Loucy (cell line): Measurements from ENCODE around the gene CENPQ.

Source experiments
- EZH2phosphoT487 ChIP-seq: fragments of 200-600 bp; IDR thresholded peaks from 2 replicates; pipeline ENCODE4 v1.6.1; 2018; ENCODE audit warnings: antibody characterized with exemption, mild to moderate bottlenecking, moderate library complexity, borderline replicate concordance
- TF ChIP-seq, protein P1 (sequence below): fragments of 200-600 bp; sonication (generic); conservative IDR thresholded peaks from 2 replicates; pipeline ENCODE4 v1.5.1; 2014; ENCODE audit warnings: mild to moderate bottlenecking, antibody characterized with exemption, low read length

GRCh38 chr6:49531774-49532569 lies 68.8 kb downstream of the CENPQ start:
- TF ChIP-seq, protein P1, sequence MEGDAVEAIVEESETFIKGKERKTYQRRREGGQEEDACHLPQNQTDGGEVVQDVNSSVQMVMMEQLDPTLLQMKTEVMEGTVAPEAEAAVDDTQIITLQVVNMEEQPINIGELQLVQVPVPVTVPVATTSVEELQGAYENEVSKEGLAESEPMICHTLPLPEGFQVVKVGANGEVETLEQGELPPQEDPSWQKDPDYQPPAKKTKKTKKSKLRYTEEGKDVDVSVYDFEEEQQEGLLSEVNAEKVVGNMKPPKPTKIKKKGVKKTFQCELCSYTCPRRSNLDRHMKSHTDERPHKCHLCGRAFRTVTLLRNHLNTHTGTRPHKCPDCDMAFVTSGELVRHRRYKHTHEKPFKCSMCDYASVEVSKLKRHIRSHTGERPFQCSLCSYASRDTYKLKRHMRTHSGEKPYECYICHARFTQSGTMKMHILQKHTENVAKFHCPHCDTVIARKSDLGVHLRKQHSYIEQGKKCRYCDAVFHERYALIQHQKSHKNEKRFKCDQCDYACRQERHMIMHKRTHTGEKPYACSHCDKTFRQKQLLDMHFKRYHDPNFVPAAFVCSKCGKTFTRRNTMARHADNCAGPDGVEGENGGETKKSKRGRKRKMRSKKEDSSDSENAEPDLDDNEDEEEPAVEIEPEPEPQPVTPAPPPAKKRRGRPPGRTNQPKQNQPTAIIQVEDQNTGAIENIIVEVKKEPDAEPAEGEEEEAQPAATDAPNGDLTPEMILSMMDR = peak; percentile 100
- no peak for TF ChIP-seq EZH2phosphoT487
